Measurements from ENCODE around the gene TEX29. TPM values are rescaled to one million over a fixed set of nuclear protein-coding genes. Genes with fewer than 3 reads are reported as not detected.

Gene TEX29
- total RNA-seq, 1 experiment from 2014 or later, result 0.45 TPM

- ChIA-PET POLR2A (ENCODE audit: low non-redundant PET) (no interaction called here), CTCF (no interaction called here)
- Histone ChIP-seq H3K36me3 (ENCODE audit: insufficient read depth, low read length, poor library complexity, severe bottlenecking) (no peaks in the 10 kb centered on the region), H3K27ac (ENCODE audit: low read depth, low read length, poor library complexity, severe bottlenecking) (no peak overlapping the region), H3K4me3 (ENCODE audit: low read depth, low read length, poor library complexity, severe bottlenecking) (no peak overlapping the region), H3K4me1 (ENCODE audit: insufficient read depth, low read length, poor library complexity, severe bottlenecking) (no peaks in the 10 kb centered on the region), H3K27me3 (replicated peaks; ENCODE audit: insufficient read depth, low read depth, low read length, poor library complexity) (no peaks in the 10 kb centered on the region), H3K9me3 (ENCODE audit: low read depth, low read length, poor library complexity, severe bottlenecking) (no peaks in the 10 kb centered on the region)
- intact Hi-C loops (cut with micrococcal nuclease; ENCODE audit: unreplicated experiment), result no loop called here
- BruUV-seq (replicated peaks), result no TSS peak
- TF ChIP-seq CTCF (conservative IDR thresholded peaks at IDR 0.05; ENCODE audit: low read depth, low read length) (no peak), EZH2 (IDR thresholded peaks at IDR 0.05; ENCODE audit: borderline replicate concordance, low read depth, low read length, poor library complexity, severe bottlenecking) (no peak)
- DNase-seq (ENCODE audit: low spot score), result no peak
These were observed 4.2 kb upstream of the TEX29 start for GRCh38 chr13:111316161-111316730.

GRCh38 chr13:111317042-111317550, 3.3 kb upstream of the TEX29 start:
- BruUV-seq (replicated peaks), result no TSS peak
- Histone ChIP-seq H3K9me3 (ENCODE audit: low read depth, low read length, poor library complexity, severe bottlenecking) (no peaks in the 10 kb centered on the region), H3K4me3 (ENCODE audit: low read depth, low read length, poor library complexity, severe bottlenecking) (no peak overlapping the region), H3K27ac (ENCODE audit: low read depth, low read length, poor library complexity, severe bottlenecking) (no peak overlapping the region), H3K4me1 (ENCODE audit: insufficient read depth, low read length, poor library complexity, severe bottlenecking) (no peaks in the 10 kb centered on the region), H3K36me3 (ENCODE audit: insufficient read depth, low read length, poor library complexity, severe bottlenecking) (no peaks in the 10 kb centered on the region), H3K27me3 (replicated peaks; ENCODE audit: insufficient read depth, low read depth, low read length, poor library complexity) (no peaks in the 10 kb centered on the region)
- POLR2A ChIA-PET (ENCODE audit: low non-redundant PET), result no interaction called here
- no peak for TF ChIP-seq EZH2 (IDR thresholded peaks at IDR 0.05; ENCODE audit: borderline replicate concordance, low read depth, low read length, poor library complexity, severe bottlenecking)
- no peak for TF ChIP-seq CTCF (conservative IDR thresholded peaks at IDR 0.05; ENCODE audit: low read depth, low read length)
- intact Hi-C loops (cut with micrococcal nuclease; ENCODE audit: unreplicated experiment), result no loop called here
- no peak for DNase-seq (ENCODE audit: low spot score)
- CTCF ChIA-PET, result no interaction called here

GRCh38 chr13:111317571-111318345, 2.7 kb upstream of the TEX29 start:
- intact Hi-C loops (cut with micrococcal nuclease; ENCODE audit: unreplicated experiment), result no loop called here
- DNase-seq (ENCODE audit: low spot score), result no peak
- Histone ChIP-seq H3K4me1 (ENCODE audit: insufficient read depth, low read length, poor library complexity, severe bottlenecking) (no peaks in the 10 kb centered on the region), H3K36me3 (ENCODE audit: insufficient read depth, low read length, poor library complexity, severe bottlenecking) (no peaks in the 10 kb centered on the region), H3K9me3 (ENCODE audit: low read depth, low read length, poor library complexity, severe bottlenecking) (no peaks in the 10 kb centered on the region), H3K4me3 (ENCODE audit: low read depth, low read length, poor library complexity, severe bottlenecking) (no peak overlapping the region), H3K27me3 (replicated peaks; ENCODE audit: insufficient read depth, low read depth, low read length, poor library complexity) (no peaks in the 10 kb centered on the region), H3K27ac (ENCODE audit: low read depth, low read length, poor library complexity, severe bottlenecking) (no peak overlapping the region)
- ChIA-PET CTCF (no interaction called here), POLR2A (ENCODE audit: low non-redundant PET) (no interaction called here)
- no TSS peak for BruUV-seq (replicated peaks)
- TF ChIP-seq EZH2 (IDR thresholded peaks at IDR 0.05; ENCODE audit: borderline replicate concordance, low read depth, low read length, poor library complexity, severe bottlenecking) (no peak), CTCF (conservative IDR thresholded peaks at IDR 0.05; ENCODE audit: low read depth, low read length) (no peak)
